C4-2B (cell line): ENCODE measurements around the gene RALB.

Experiments used
- ZFX ChIP-seq: fragments of 450-650 bp; IDR thresholded peaks from 2 replicates; pipeline ENCODE4 v1.6.1; 2017
- TF ChIP-seq, protein P1 (sequence below): fragments of 450-650 bp; conservative IDR thresholded peaks from 2 replicates; pipeline ENCODE4 v1.5.1; 2017; ENCODE audit warnings: mild to moderate bottlenecking

DNA sequence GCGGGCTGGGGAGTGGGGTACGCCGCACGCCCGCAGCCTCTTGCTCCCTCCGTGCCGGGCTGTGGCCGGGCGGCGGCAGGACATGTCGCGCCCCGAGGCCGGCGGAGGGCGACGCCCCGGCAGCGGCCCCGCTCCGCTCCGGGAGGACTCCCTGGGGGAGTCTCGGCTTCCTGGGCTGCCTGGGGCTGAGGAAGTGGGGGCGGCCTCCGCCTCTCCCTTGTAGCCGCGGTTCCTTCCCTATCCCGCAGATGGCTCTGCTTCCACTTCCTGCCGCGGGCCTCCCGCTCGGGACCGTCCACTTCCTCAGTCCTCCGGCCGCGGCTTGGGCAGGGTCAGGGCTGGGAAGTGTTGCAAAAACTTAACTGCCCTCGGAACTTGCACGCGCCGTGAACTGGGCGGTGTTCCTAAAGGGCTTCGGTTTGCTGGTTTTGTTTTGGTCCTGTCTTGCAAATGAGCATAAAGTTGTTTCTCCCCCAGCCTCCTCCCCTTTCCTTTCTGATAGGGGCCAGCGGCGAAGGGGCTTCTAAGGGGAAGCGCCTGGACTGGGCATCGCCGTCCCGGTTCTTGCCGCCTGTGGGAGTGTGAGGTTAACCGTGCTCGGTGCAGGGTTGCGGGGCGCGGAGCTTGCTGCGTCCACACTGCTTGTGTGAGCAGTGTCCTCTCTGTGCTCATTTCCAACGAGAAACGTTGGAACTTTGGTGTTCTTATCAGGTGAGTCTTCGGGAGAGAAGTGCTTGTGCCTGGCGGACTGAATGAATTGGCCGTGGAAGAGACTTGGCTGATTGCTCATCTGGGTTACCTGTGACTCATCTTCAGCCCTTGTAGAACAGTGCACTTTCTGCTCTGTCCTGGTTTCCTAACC, 600 bp downstream of the RALB start:
- TF ChIP-seq, protein P1, sequence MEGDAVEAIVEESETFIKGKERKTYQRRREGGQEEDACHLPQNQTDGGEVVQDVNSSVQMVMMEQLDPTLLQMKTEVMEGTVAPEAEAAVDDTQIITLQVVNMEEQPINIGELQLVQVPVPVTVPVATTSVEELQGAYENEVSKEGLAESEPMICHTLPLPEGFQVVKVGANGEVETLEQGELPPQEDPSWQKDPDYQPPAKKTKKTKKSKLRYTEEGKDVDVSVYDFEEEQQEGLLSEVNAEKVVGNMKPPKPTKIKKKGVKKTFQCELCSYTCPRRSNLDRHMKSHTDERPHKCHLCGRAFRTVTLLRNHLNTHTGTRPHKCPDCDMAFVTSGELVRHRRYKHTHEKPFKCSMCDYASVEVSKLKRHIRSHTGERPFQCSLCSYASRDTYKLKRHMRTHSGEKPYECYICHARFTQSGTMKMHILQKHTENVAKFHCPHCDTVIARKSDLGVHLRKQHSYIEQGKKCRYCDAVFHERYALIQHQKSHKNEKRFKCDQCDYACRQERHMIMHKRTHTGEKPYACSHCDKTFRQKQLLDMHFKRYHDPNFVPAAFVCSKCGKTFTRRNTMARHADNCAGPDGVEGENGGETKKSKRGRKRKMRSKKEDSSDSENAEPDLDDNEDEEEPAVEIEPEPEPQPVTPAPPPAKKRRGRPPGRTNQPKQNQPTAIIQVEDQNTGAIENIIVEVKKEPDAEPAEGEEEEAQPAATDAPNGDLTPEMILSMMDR, result peak; percentile 50
- no peak for TF ChIP-seq ZFX
